Measurements from ENCODE around the gene TUBB6.

Gene TUBB6
- 2.9 to 14.9 reads per million in 2 donors for total RNA-seq

DNA sequence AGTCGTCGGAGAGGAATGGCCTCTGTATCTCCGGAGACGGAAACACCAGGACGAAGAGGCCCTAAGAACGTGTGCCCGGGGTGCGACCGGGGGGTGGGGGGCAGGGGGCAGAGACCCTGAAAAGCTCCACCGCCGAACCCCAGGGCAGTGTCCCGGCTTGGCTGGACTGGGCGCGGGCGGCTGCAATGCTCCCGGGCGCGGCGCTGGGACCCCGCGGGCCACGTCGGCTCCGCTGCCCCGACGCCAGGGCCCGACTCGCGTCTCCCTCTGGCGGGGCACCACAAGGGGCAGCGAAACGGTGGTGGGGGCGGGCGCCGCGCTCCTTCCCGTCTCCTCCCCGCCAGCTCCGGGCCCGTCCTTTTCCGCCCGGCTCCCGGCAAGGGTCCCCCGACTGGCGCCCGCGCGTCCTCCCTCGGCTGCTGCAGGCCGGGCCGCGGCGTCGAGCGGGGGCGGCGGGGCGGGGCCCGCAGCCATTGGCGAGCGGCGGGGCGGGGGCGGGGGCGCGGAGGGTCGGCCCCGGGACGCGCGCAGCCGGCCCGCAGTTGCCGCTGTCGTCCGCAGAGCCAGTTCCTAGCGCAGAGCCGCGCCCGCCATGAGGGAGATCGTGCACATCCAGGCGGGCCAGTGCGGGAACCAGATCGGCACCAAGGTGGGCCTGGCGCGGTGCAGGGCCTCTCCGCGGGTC, at the start of gene TUBB6:
TSS of gene TUBB6 (plus strand) at position 541 of the 685 bp plus-strand sequence. CDS start at position 593, 52 bp downstream.
- no peak for DNase-seq

- no peak for DNase-seq
These were observed 49.0 kb upstream of the TUBB6 start for GRCh38 chr18:12258719-12259705.

- no peak for DNase-seq
These were observed 45.3 kb upstream of the TUBB6 start for GRCh38 chr18:12262748-12263147.

GRCh38 chr18:12264864-12265263, 43.2 kb upstream of the TUBB6 start:
- DNase-seq: no peak

DNA sequence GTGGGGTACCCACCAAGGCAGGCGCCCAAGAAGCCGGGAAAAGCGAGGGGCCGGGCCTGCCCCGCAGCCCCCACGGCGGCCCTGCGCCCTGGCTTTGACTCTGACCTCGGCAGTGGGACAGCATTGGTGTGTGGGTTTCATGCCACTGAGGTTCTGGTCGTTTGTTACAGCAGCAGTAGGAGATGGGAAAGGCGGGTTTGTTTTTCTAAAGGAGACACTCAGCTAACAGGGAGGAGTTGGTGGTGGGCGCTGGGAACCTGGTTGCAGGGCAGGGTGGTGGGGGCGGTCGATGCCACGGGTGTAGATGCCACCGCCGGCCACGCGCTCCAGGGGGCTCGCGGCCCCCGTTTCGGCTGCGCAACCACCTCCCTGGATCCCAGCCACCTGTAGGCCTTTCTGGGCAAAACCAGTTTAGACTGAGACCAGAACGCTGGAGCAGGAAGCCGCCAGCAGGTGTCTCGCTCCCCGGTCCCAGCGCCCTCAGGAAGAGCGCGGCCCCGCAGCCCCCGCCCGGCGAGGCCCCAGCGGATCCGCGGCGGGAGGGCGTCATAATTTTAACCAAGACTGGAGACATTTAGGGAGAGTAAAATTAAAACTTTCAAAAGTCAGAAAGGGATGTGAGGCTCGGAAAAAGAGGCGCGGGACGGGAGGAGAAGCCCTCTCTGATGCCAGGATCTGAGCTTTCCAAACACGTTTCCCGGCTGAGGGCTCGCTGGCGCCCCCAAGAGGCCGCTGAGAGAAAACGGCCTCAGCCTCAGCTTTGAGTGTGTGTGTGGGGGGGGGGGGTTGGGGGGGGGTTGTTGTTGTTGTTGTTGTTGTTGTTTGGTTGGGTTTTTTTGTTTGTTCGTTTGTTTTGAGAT, 36.4 kb upstream of the TUBB6 start:
- DNase-seq: no peak

- no peak for DNase-seq
These were observed 33.2 kb upstream of the TUBB6 start for GRCh38 chr18:12274793-12275192.

DNA sequence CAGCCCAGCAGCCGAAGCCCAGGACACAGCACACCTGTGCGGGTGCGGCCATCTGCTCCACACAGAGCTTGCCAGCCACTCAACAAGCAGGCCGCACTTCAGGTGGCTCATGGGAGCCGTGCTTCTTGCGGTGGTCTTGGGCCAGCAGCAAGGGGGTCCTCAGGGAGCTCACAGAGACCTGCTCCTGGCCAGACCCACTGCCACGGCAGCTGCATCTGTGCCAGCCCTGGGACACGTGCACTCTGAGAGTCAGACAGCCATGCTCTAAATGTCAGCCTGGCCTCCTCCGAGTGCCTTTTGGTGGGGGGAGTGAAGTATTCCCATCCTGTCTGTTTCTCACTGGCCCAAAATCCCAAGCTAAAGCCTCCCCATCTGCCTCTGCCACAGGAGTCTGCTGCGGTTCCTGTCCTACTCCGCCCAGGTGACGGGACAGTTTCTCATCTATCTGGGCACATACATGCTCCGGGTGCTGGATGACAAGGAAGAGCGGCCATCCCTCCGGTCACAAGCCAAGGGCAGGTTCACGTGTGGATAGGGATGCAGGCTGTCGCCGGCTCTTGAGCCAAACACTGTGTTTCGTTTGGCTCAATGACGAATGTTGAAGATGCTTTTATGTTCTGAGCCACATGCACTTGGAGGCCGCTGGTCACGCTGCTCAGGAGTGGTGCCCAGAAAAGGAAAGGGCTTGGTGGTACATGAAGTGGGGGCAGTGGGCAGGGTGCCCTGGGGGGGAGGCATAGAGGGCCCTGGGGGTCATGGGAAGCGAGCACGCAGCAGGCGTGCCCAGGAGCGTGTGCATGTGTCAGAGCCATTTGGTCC, 31.1 kb upstream of the TUBB6 start:
- DNase-seq: no peak

DNA sequence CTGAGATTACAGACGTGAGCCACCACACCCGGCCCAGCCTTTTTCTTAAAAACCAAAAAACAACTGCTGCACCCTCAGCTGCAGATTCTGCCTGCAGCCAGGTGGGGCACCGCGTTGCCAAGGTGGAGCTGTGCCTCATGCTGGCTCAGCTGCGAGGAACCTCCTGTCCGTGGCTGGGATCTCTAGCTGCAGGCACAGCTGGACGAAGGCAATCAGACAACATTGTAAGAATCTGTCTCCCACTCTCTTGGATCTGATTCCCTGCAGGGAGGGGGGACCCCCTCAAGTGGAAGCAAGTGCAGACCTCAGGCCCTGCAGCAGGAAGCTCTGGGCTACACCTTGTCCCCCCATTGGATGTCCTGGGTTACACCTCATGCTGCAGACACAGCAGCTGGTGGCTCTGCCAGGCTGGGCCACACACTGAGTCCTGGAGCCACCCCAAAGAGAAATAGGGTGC, 29.8 kb upstream of the TUBB6 start:
- DNase-seq: no peak

GRCh38 chr18:12278741-12279682, 29.0 kb upstream of the TUBB6 start:
- DNase-seq: no peak

DNA sequence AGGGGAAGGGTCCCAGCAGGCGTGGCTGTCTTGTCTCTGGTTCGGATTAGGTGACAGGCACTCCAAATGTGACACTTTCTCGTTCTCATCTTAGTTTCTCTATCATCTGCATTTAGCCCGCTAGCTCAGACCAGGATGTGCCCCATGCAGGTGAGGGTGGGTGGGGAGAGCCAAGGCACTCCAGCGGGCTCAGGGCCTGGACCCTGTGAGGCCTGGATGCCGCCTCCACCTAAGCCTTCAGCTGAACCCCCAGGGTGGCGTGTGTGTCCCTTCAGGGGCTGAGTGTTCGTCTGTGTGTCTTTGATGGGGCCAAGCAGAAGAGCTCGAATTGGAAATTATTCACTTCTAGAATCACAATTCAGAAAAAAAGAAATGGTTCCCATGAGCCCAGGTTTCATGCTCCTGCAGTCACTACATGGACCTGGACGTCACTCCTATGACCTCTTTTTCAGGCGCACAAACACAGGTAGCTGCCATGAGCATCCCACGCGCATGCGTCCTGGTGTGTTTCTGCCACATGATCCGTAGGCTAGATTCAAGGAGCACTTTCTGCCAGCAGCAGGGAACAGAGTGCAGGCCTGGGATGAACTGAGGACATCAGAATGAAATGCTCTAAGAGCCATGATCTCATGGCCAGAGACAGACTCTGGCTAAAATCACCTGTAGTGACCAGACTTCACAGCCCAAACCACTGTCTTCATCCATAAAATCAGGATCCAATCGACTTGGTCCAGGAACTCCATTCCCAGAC, 28.1 kb upstream of the TUBB6 start:
- no peak for DNase-seq

DNA sequence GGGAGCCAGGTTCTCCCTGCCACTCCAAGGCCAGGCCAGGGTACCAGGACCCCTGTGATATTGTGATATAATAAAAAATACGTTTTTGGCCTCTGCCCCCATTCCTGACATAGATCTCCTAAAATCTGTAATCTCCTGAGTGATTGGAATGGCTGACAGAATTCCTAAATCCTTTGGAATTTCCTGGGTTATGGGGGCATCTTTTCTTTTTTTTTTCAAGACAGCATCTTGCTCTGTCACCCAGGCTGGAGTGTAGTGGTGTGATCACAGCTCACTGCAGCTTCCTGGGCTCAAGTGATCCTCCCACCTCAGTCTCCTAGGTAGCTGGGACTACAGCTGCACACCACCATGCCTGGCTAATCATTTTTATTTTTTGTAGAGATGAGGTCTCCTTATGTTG, 26.2 kb upstream of the TUBB6 start:
- no peak for DNase-seq

GRCh38 chr18:12282442-12283039, 25.5 kb upstream of the TUBB6 start:
- DNase-seq: no peak

- no peak for DNase-seq
These were observed 24.8 kb upstream of the TUBB6 start for GRCh38 chr18:12283256-12283655.

DNA sequence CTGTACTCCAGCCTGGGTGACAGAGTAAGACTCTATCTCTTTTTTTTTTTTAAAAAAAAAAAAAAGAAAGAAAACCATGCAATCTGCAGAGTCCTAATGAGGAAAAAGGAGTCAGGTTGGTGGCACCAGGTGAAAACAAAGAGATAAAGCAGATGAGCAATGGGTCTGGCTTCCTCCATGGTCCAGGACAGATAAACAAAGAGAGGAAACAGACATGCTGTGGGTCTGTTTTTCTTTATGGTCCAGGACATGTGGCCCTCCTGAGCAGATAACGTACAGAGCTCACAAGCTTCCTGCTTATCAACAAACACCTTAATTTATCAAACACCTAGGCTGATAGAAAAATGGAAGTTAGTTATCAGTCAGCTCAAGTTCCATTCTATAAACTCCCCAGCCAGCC, 24.4 kb upstream of the TUBB6 start:
- DNase-seq: no peak

DNA sequence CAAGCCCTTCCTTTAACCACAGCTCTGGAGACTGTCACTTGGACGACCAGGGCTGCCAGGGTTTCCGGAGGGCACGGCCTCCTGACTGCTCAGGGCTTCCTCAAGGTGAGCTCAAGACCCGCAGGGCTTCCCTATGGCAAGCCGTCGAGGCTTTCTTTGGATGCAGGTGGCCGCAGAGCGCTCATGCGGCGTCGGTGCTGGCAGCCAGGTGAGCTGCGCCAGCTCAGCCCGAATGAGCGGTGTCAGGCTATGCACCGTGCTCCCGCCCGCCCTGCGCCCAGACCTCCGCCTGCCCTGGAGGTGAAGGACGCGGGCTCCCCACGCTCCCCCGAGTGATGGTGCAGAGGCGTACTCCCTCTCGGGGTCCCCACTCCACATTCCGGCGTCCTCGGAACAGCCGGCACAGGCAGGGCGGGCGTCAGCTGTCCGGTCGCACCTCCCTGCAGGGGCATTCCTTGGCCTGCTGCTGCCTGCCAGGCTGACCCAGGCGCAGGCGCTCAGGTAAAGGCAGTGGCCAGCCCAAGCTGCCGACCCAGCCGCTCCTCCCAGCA, 20.8 kb upstream of the TUBB6 start:
- DNase-seq: no peak

DNA sequence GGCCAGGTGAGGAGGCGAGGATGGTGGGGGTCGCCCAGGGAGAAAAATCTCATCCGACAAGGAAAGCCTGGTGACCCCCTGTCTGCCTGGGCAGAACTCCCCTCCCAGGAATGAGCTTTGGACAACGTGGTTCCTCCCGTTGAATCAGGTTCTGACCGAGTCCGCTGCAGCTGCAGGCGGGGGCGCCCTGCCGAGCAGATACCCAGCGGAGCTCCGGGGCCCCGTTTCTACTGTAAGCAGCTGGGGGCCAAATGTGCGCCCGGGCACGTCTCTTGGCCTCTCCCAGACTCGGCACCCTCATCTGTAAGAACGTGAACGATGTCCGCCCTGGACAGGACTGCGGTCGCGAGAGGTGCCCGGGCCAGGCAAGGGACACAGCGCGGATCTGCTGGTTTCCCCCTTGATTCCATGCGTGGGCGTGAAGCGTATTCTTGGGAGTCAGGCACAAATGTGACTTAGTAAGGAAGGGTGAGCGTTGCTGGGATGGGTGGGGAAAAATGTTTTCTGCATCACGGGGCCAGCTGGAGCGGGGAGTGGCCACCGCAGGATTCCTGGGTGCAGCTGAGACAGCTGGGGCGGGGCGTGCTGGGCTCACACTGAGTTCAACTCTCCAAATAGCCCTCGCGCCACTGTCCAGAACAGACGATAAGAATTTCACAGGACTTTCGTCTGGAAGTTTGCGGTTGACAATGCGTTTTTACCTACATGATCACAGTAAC, 20.2 kb upstream of the TUBB6 start:
- DNase-seq: no peak

GRCh38 chr18:12288403-12288755, 19.7 kb upstream of the TUBB6 start:
- DNase-seq: no peak

DNA sequence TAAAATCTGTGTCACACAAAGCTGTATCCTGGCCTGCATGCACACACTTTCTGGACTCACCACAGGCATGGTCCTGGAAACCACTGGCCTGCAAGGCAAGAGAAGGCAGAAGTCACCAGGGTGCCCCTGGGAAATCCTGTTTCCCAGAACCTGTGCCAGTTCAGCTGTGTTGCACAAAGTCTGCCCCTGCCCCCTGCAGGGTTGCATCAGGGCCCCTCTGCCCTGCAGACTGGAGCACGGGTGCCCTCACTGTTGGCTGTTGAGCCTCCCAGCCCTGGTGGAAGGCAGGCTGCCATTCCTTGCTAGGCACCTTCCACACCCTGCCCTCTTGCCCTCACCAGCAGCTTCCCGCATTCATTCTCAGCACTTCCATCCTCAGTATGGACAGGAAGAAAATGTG, 18.0 kb upstream of the TUBB6 start:
- no peak for DNase-seq

DNA sequence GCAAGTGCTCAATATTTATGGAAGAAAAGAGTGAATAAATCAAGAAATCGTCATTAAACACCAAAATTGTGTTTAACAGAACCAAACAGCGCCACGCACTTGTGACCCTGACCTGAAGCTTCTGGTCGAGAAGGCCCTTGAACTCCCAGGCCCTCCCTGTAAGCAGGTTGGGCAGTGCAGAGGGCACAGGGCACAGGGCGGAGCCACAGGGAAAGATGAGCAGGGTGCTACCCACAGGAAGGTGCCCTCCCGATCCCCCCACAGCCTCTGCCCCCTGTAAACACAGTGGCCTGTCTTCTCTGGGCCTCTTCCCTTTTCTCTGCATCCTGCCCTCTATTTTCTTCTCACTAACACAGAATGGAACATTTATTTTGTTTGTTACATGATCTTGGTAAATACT, 16.9 kb upstream of the TUBB6 start:
- no peak for DNase-seq

All from activated gamma-delta T cell (primary cell).